NOMO-1 (cell line): ENCODE measurements around the gene XXYLT1.
"Not testable (repeated sequence)": the region's sequence is repeated elsewhere in the genome, so short reads cannot be mapped to it uniquely, and the experiment has no call there.

ENCODE experiments used
- DNase-seq, 2 experiments: peaks; one replicate each; lab custom pipeline; 2025; ENCODE audit not compliant: unreplicated experiment in 2 of 2; lab: John Stamatoyannopoulos, UW

The XXYLT1 gene

GRCh38 chr3:195228886-195229285 is 42.1 kb downstream of the XXYLT1 start:
- DNase-seq = not testable (repeated sequence)

- no peak for DNase-seq
Measured at GRCh38 chr3:195227871-195228270, 43.1 kb downstream of the XXYLT1 start.

GRCh38 chr3:195226900-195227447 is 44.0 kb downstream of the XXYLT1 start:
- no peak for DNase-seq

GRCh38 chr3:195226445-195226844 is 44.5 kb downstream of the XXYLT1 start:
- DNase-seq = no peak

- DNase-seq = no peak
Measured at GRCh38 chr3:195224980-195225580, 45.9 kb downstream of the XXYLT1 start.

- no peak for DNase-seq
Measured at GRCh38 chr3:195224156-195224979, 46.6 kb downstream of the XXYLT1 start.

GRCh38 chr3:195221876-195222617 is 48.9 kb downstream of the XXYLT1 start:
- no peak for DNase-seq

GRCh38 chr3:195221015-195221853 is 49.7 kb downstream of the XXYLT1 start:
- DNase-seq = peak in 1 of 2 experiments; percentile 8

GRCh38 chr3:195219351-195220230 is 51.4 kb downstream of the XXYLT1 start:
- DNase-seq = no peak

- DNase-seq = not testable (repeated sequence)
Measured at GRCh38 chr3:195218331-195218730, 52.6 kb downstream of the XXYLT1 start.

- not testable (repeated sequence) for DNase-seq
Measured at GRCh38 chr3:195215576-195215975, 55.4 kb downstream of the XXYLT1 start.

- no peak for DNase-seq
Measured at GRCh38 chr3:195214381-195214780, 56.6 kb downstream of the XXYLT1 start.

GRCh38 chr3:195213639-195214315 is 57.2 kb downstream of the XXYLT1 start:
- DNase-seq = no peak

GRCh38 chr3:195212749-195213375 is 58.1 kb downstream of the XXYLT1 start:
- no peak for DNase-seq

- no peak for DNase-seq
Measured at GRCh38 chr3:195212033-195212748, 58.8 kb downstream of the XXYLT1 start.

GRCh38 chr3:195210266-195210973 is 60.5 kb downstream of the XXYLT1 start:
- DNase-seq = no peak

GRCh38 chr3:195209847-195210265 is 61.1 kb downstream of the XXYLT1 start:
- no peak for DNase-seq
